Spinal cord (tissue), 10 donors: ENCODE measurements around the gene YEATS2. TPM values are rescaled to one million over a fixed set of nuclear protein-coding genes. Genes with fewer than 3 reads are reported as not detected.

ENCODE experiments used
- DNase-seq, 6 donors: peaks; one replicate each; pipeline versions ENCODE4 v3.0.0 to v3.0.0-alpha.2; 2013 to 2015; ENCODE audit warnings: low spot score in 6 of 6, low read depth in 4 of 6
- H3K27ac ChIP-seq: one replicate; pipeline ENCODE4 v1.5.1; 2013; ENCODE audit warnings: low read depth, low read length, control low read depth
- H3K27me3 ChIP-seq: one replicate; pipeline ENCODE4 v1.6.1; 2013; ENCODE audit warnings: low read length; ENCODE audit not compliant: control insufficient read depth, insufficient read depth
- H3K36me3 ChIP-seq: one replicate; pipeline ENCODE4 v1.6.1; 2013; ENCODE audit warnings: low read length; ENCODE audit not compliant: control insufficient read depth, insufficient read depth
- H3K4me1 ChIP-seq: one replicate; pipeline ENCODE4 v1.6.1; 2013; ENCODE audit warnings: low read length; ENCODE audit not compliant: control insufficient read depth, insufficient read depth
- H3K4me3 ChIP-seq: one replicate; pipeline ENCODE4 v1.5.1; 2013; ENCODE audit warnings: low read depth, low read length, control low read depth
- H3K9me3 ChIP-seq: one replicate; pipeline ENCODE4 v1.6.1; 2013; ENCODE audit warnings: low read length; ENCODE audit not compliant: control insufficient read depth, insufficient read depth
- WGBS: methylation state at CpG from one replicate; pipeline ENCODE4 v1.1.5; 2013; ENCODE audit warnings: missing lambda C conversion rate; ENCODE audit not compliant: insufficient coverage; 5-methylcytosine and 5-hydroxymethylcytosine counted together
- long read RNA-seq, 4 donors: transcript quantifications; one replicate each; lab custom pipeline, GENCODE V29; 2026
- polyA plus RNA-seq, 2 donors: library from polyadenylated mRNA; unstranded; fragments of 120-200 nt; gene quantifications; one replicate each; pipeline ENCODE4 v1.2.1, GENCODE V29; 2013; ENCODE audit not compliant: insufficient read length in 2 of 2
- total RNA-seq, 2 donors: library from RNA; depleted of rRNA in 1 of 2; stranded (reverse); fragments of 120-200 nt in 1 of 2; fragments of >200 nt in 1 of 2; gene quantifications; one replicate each; pipeline versions ENCODE4 v1.2.3 to v1.2.4, GENCODE V29; 2013 to 2014
- donor health status: healthy.

YEATS2 gene
- 10 to 100 TPM; 33.8 to 43.3 TPM for total RNA-seq
- 10 to 100 TPM; 32.9 to 40.8 TPM for polyA plus RNA-seq
- long read RNA-seq, donor 1, full-length matches to known transcripts: 3 of 47 reads
- long read RNA-seq, donor 1, partial matches to known transcripts: 39 of 47 reads
- long read RNA-seq, donor 1, other reads (novel, unspliced or antisense): 5 of 47 reads
- long read RNA-seq, donor 2, full-length matches to known transcripts: 2 of 7 reads
- long read RNA-seq, donor 2, partial matches to known transcripts: 5 of 7 reads
- long read RNA-seq, donor 2, other reads (novel, unspliced or antisense): 0 of 7 reads
- long read RNA-seq, donor 3, partial matches to known transcripts: 0 of 8 reads
- long read RNA-seq, donor 3, other reads (novel, unspliced or antisense): 7 of 8 reads
- long read RNA-seq, donor 4, full-length matches to known transcripts: 2 of 67 reads
- long read RNA-seq, donor 4, partial matches to known transcripts: 38 of 67 reads
- long read RNA-seq, donor 4, other reads (novel, unspliced or antisense): 27 of 67 reads

DNA sequence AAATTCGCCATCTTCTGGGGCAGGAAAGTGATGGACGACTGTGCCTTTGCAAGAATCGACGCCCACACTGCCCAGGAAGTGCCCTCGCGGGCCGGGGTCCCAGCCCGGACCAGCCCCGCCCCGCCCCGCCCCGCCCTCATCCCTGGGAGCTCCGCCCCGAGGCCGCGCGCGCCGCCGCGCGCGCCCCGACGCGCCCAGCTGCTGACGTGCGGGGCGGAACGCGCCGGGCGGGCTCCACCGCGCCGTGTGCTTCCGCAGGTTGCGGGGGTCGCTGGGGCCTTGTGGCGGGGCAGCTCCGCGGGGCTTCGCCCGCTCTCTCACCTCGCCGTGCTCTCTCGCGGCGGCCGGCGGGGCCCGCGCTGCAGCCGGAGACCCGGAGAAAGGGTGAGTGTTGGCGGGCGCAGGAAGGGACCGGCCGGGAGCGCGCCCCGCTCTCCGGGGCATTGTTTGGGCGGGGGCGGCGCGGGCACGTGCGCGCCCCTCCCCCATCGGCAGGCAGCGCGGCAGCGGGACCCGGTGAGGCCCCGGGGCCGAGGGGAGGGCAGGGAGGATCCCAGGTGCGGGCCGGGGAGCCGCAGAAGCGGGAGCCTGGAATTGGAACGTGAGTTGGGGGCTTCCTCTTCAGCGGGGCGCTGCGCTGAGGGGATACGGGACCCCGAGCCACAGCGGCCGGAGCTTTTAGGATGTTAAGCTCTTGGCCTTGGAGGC, at the start of gene YEATS2:
Gene YEATS2, plus strand, starts transcription at position 188 of the 708 bp plus-strand sequence. CDS start 17,366 bp downstream, outside the sequence.
- 0% methylated on average over 89 of the region's 89 CpGs for WGBS
- H3K9me3 ChIP-seq: no peaks in the 10 kb centered on the region
- H3K27me3 ChIP-seq: no peaks in the 10 kb centered on the region
- H3K27ac ChIP-seq: peak within 1 kb of the TSS; percentile 96
- peak within 1 kb of the TSS; percentile 91 for H3K4me3 ChIP-seq
- H3K36me3 ChIP-seq: peaks cover 10% of the 10 kb centered on the region
- peak in 5 of 6 donors; percentile 67 to 93 (median 70) for DNase-seq
- peaks cover 11% of the 10 kb centered on the region for H3K4me1 ChIP-seq

DNA sequence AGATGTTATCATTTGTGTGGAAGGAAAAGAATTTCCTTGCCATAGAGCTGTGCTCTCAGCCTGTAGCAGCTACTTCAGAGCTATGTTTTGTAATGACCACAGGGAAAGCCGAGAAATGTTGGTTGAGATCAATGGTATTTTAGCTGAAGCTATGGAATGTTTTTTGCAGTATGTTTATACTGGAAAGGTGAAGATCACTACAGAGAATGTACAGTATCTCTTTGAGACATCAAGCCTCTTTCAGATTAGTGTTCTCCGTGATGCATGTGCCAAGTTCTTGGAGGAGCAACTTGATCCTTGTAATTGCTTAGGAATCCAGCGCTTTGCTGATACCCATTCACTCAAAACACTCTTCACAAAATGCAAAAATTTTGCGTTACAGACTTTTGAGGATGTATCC, 47.0 kb upstream of the YEATS2 start:
- H3K4me1 ChIP-seq: no peaks in the 10 kb centered on the region
- H3K36me3 ChIP-seq: peaks cover 4% of the 10 kb centered on the region
- no peak overlapping the region for H3K27ac ChIP-seq
- DNase-seq: no peak
- H3K27me3 ChIP-seq: no peaks in the 10 kb centered on the region
- 100% methylated on average over 2 of the region's 4 CpGs for WGBS
- H3K4me3 ChIP-seq: no peak overlapping the region
- peaks cover 18% of the 10 kb centered on the region for H3K9me3 ChIP-seq

DNA sequence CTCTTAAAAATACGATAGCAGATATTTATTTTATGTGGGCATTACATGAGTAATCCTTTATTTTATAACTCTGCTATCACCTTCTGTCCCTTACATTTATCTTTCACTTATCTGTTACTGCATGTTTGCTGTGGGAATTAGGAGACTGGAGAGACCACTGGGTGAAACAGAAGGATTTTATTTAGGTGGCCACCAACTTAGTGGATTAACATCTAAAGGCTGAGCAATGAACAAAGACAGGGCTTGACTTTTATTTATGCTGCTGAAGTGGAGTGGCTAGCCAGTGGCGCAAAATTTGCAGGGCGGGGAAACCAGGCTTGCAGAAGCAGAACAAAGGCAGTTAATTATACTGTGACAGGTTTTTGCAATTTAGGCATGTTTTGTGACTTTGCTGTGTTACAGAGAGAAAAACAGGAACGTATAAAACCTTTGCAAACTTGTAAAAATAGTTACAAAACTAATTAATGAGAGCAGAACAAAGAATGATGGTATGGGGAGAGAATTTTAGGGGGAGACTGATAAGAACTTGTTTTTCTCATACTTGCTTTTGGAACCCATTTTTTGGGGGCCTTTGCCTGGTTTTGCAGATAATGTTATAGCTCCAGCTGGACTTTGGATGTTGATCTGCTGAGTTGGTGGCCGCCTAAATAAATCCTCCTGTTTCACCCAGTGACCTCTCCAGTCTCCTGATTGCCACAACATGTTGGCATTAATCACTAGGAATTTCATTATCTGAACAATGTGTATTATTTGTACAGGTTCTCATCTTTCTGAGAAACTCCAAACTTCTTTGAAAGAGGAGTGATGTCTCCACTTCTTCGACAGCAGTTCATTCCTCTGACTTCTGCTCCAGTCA, 44.2 kb upstream of the YEATS2 start:
- whole genome bisulfite sequencing: 84% methylated on average over 3 of the region's 6 CpGs
- peak in 1 of 6 donors; percentile 31 for DNase-seq

GRCh38 chr3:183654727-183655126, 42.9 kb upstream of the YEATS2 start:
- no CpG with 5 or more reads among the region's 1 CpG for WGBS
- H3K9me3 ChIP-seq: peaks cover 18% of the 10 kb centered on the region
- H3K4me1 ChIP-seq: no peaks in the 10 kb centered on the region
- no peak overlapping the region for H3K27ac ChIP-seq
- H3K27me3 ChIP-seq: no peaks in the 10 kb centered on the region
- no peak for DNase-seq
- peaks cover 12% of the 10 kb centered on the region for H3K36me3 ChIP-seq
- no peak overlapping the region for H3K4me3 ChIP-seq

More for the DNA sequence above, 44.2 kb upstream of the YEATS2 start:
- H3K36me3 ChIP-seq: peaks cover 6% of the 10 kb centered on the region
- no peaks in the 10 kb centered on the region for H3K27me3 ChIP-seq
- H3K4me1 ChIP-seq: no peaks in the 10 kb centered on the region
- no peak overlapping the region for H3K27ac ChIP-seq
- peaks cover 18% of the 10 kb centered on the region for H3K9me3 ChIP-seq
- H3K4me3 ChIP-seq: no peak overlapping the region

GRCh38 chr3:183662099-183662498, 35.5 kb upstream of the YEATS2 start:
- no peak for DNase-seq
- whole genome bisulfite sequencing: no CpG with 5 or more reads among the region's 3 CpGs
- Histone ChIP-seq H3K9me3 (no peaks in the 10 kb centered on the region), H3K27me3 (no peaks in the 10 kb centered on the region), H3K27ac (no peak overlapping the region), H3K4me1 (no peaks in the 10 kb centered on the region), H3K36me3 (peaks cover 28% of the 10 kb centered on the region), H3K4me3 (no peak overlapping the region)

- H3K27ac ChIP-seq: no peak overlapping the region
- no CpG with 5 or more reads among the region's 3 CpGs for WGBS
- no peaks in the 10 kb centered on the region for H3K27me3 ChIP-seq
- no peaks in the 10 kb centered on the region for H3K4me1 ChIP-seq
- no peak overlapping the region for H3K4me3 ChIP-seq
- DNase-seq: peak in 2 of 6 donors; percentile 13 to 14
- H3K36me3 ChIP-seq: peaks cover 30% of the 10 kb centered on the region
- no peaks in the 10 kb centered on the region for H3K9me3 ChIP-seq
Measured at GRCh38 chr3:183664913-183665381, 32.6 kb upstream of the YEATS2 start.

DNA sequence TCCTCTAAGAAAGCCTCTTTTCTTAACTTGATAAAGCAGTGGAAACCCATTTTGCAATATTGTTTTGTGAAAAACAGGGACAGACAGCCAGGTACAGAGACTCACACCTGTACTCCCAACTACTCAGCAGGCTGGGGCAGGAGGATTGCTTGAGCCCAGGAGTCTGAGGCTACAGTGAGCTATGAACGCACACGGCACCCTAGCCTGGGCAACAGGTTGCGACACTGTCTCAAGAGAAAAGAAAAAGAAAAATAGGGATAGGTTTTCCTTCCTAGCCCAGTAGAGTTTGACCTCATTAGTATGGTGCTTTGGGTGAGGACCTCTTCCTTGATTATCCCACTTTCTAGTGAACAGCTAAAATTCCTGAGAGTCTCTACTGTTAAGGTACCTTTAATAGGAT, 17.5 kb upstream of the YEATS2 start:
- Histone ChIP-seq H3K9me3 (no peaks in the 10 kb centered on the region), H3K36me3 (peaks cover 3% of the 10 kb centered on the region), H3K27ac (no peak overlapping the region), H3K27me3 (no peaks in the 10 kb centered on the region), H3K4me3 (no peak overlapping the region), H3K4me1 (no peaks in the 10 kb centered on the region)
- WGBS: no CpG with 5 or more reads among the region's 3 CpGs
- DNase-seq: no peak

GRCh38 chr3:183687705-183688104, 9.9 kb upstream of the YEATS2 start:
- Histone ChIP-seq H3K27me3 (no peaks in the 10 kb centered on the region), H3K27ac (no peak overlapping the region), H3K4me1 (no peaks in the 10 kb centered on the region), H3K9me3 (no peaks in the 10 kb centered on the region), H3K36me3 (no peaks in the 10 kb centered on the region), H3K4me3 (no peak overlapping the region)
- no CpG with 5 or more reads among the region's 6 CpGs for WGBS
- no peak for DNase-seq

DNA sequence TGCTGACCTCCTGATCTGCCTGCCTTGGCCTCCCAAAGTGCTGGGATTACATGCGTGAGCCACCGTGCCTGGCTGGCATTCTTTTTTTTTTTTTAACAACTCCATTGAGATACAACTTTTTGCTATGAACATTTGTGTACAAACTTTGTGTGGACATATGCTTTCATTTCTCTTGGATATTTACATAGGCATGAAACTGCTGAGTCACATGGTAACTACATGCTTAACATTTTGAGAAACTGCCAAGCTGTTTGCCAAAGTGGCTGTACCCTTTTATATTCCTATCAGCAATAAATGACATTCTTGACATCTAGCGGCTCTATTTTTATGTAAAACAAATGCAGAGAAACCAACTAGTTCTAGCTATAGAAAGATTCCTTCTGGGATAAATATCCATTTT, 8.7 kb upstream of the YEATS2 start:
- DNase-seq: no peak
- Histone ChIP-seq H3K36me3 (no peaks in the 10 kb centered on the region), H3K4me3 (no peak overlapping the region), H3K27me3 (no peaks in the 10 kb centered on the region), H3K4me1 (no peaks in the 10 kb centered on the region), H3K9me3 (no peaks in the 10 kb centered on the region), H3K27ac (no peak overlapping the region)
- no CpG with 5 or more reads among the region's 3 CpGs for WGBS
